K562 (cell line): ENCODE results near the gene NR1D2.

Source experiments
- HNRNPL ChIP-seq: fragments of 200-400 bp; formaldehyde crosslinking; IDR thresholded peaks from 2 replicates; pipeline ENCODE4 v1.6.1; 2017; ENCODE audit warnings: low read depth, mild to moderate bottlenecking, low read length
- NEUROD1 ChIP-seq: fragments of 150-350 bp; IDR thresholded peaks from 2 replicates; pipeline ENCODE4 v1.6.1; 2014; ENCODE audit warnings: borderline replicate concordance, low read length, low read depth; ENCODE audit not compliant: partially characterized antibody
- SP1 ChIP-seq: sonication (generic); formaldehyde crosslinking; IDR thresholded peaks from 2 replicates; pipeline ENCODE4 v1.8.1; 2022; ENCODE audit warnings: mild to moderate bottlenecking, missing genetic modification reagents
- ZNF143 ChIP-seq: sonication (generic); formaldehyde crosslinking; IDR thresholded peaks from 2 replicates; pipeline ENCODE4 v1.9.0; 2022; ENCODE audit warnings: mild to moderate bottlenecking, missing genetic modification reagents
- TF ChIP-seq, protein P1 (sequence below): fragments of 450-650 bp; IDR thresholded peaks from 2 replicates; pipeline ENCODE4 v1.6.1; 2016; ENCODE audit warnings: mild to moderate bottlenecking
- TF ChIP-seq, protein P2 (sequence below), 3 experiments: IDR thresholded peaks in 2 of 3; conservative IDR thresholded peaks in 1 of 3; 2 replicates each; pipeline ENCODE4 v1.5.1; 2011 to 2012; ENCODE audit warnings: low read length in 3 of 3, mild to moderate bottlenecking in 3 of 3, control low read depth in 2 of 3, improper control_type of control experiment in 1 of 3, inconsistent platforms in 1 of 3, low read depth in 1 of 3, mixed read lengths in 1 of 3, moderate library complexity in 1 of 3; ENCODE audit not compliant: insufficient read depth in 2 of 3

DNA sequence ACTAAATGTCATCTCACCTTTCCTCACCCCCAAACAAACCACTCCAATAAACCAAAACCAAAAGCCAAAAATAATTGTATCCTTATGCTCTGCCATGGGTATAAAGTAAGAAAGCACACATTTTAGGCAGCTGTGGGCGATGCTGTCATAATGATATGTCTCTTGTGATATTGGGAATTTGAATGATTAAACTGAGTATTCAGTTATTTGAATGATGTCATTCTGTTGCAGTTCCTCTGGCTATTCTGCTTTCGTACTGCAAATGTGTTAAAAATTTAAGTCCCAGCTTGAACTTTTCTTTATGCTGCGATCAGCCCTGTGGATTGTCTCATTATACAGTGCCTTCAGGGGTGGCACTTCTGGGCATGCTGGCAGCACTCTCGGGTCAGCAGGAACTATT is 10.8 kb upstream of the NR1D2 start:
- TF ChIP-seq NEUROD1 (no peak), HNRNPL (no peak), SP1 (CRISPR knock-in tag) (no peak), ZNF143 (CRISPR knock-in tag) (no peak)
- TF ChIP-seq, protein P1, sequence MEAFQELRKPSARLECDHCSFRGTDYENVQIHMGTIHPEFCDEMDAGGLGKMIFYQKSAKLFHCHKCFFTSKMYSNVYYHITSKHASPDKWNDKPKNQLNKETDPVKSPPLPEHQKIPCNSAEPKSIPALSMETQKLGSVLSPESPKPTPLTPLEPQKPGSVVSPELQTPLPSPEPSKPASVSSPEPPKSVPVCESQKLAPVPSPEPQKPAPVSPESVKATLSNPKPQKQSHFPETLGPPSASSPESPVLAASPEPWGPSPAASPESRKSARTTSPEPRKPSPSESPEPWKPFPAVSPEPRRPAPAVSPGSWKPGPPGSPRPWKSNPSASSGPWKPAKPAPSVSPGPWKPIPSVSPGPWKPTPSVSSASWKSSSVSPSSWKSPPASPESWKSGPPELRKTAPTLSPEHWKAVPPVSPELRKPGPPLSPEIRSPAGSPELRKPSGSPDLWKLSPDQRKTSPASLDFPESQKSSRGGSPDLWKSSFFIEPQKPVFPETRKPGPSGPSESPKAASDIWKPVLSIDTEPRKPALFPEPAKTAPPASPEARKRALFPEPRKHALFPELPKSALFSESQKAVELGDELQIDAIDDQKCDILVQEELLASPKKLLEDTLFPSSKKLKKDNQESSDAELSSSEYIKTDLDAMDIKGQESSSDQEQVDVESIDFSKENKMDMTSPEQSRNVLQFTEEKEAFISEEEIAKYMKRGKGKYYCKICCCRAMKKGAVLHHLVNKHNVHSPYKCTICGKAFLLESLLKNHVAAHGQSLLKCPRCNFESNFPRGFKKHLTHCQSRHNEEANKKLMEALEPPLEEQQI = no peak
- TF ChIP-seq, protein P2, sequence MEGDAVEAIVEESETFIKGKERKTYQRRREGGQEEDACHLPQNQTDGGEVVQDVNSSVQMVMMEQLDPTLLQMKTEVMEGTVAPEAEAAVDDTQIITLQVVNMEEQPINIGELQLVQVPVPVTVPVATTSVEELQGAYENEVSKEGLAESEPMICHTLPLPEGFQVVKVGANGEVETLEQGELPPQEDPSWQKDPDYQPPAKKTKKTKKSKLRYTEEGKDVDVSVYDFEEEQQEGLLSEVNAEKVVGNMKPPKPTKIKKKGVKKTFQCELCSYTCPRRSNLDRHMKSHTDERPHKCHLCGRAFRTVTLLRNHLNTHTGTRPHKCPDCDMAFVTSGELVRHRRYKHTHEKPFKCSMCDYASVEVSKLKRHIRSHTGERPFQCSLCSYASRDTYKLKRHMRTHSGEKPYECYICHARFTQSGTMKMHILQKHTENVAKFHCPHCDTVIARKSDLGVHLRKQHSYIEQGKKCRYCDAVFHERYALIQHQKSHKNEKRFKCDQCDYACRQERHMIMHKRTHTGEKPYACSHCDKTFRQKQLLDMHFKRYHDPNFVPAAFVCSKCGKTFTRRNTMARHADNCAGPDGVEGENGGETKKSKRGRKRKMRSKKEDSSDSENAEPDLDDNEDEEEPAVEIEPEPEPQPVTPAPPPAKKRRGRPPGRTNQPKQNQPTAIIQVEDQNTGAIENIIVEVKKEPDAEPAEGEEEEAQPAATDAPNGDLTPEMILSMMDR (IDR thresholded peaks at IDR 0.05 in 2 of 3, conservative IDR thresholded peaks at IDR 0.05 in 1 of 3; ENCODE audit: insufficient read depth in 2 of 3, low read depth in 1 of 3, low read length in 3 of 3) = no peak
